Caco-2 (cell line): Measurements from ENCODE around the gene STXBP5L. TPM values are rescaled to one million over a fixed set of nuclear protein-coding genes. Genes with fewer than 3 reads are reported as not detected.

ENCODE experiments used
- BruUV-seq: library from RNA; stranded (reverse); fragments of 400-500 nt; replicated peaks from 2 replicates; lab custom pipeline; 2021; lab: Mats Ljungman, UMichigan
- CTCF ChIA-PET: fragments of 300-600 bp; sonication (Branson Sonifier 250); formaldehyde crosslinking; loops from one replicate; lab custom pipeline; 2022; ENCODE audit warnings: antibody characterized with exemption; lab: Charles Lee
- POLR2A ChIA-PET: fragments of 300-600 bp; sonication (Branson Sonifier 250); formaldehyde crosslinking; loops from one replicate; lab custom pipeline; 2022; ENCODE audit warnings: antibody characterized with exemption; lab: Charles Lee
- DNase-seq, 2 experiments: peaks; one replicate each; pipeline versions ENCODE4 v3.0.0 to v3.0.0-alpha.2; 2020 to 2022
- H3K27me3 ChIP-seq: replicated peaks from 2 replicates; pipeline ENCODE4 v1.6.0; 2011; ENCODE audit warnings: low read length; ENCODE audit not compliant: control insufficient read depth, insufficient read depth
- H3K36me3 ChIP-seq: 2 replicates; pipeline ENCODE4 v1.5.1; 2011; ENCODE audit warnings: low read length; ENCODE audit not compliant: control insufficient read depth, insufficient read depth
- H3K4me1 ChIP-seq: fragments of 250-450 bp; sonication (Bioruptor Pico); 2 replicates; pipeline ENCODE4 v1.5.1; 2020; ENCODE audit warnings: mild to moderate bottlenecking
- H3K4me3 ChIP-seq: 2 replicates; pipeline ENCODE4 v1.5.1; 2011; ENCODE audit warnings: low read depth, mild to moderate bottlenecking, control low read depth, low read length
- H3K9me3 ChIP-seq: fragments of 250-450 bp; sonication (Bioruptor Pico); 2 replicates; pipeline ENCODE4 v1.5.1; 2020; ENCODE audit warnings: mild to moderate bottlenecking, moderate library complexity
- H3K27ac Mint-ChIP-seq: one replicate; pipeline ENCODE4 v1.8.0; 2022; ENCODE audit warnings: mixed read lengths; ENCODE audit not compliant: unreplicated experiment
- H3K27me3 Mint-ChIP-seq: one replicate; pipeline ENCODE4 v1.8.0; 2022; ENCODE audit warnings: mixed read lengths; ENCODE audit not compliant: insufficient read depth, unreplicated experiment
- H3K36me3 Mint-ChIP-seq: one replicate; pipeline ENCODE4 v1.8.0; 2022; ENCODE audit warnings: mild to moderate bottlenecking, mixed read lengths; ENCODE audit not compliant: insufficient read depth, unreplicated experiment
- H3K4me1 Mint-ChIP-seq: one replicate; pipeline ENCODE4 v1.8.0; 2022; ENCODE audit warnings: low read depth, mixed read lengths; ENCODE audit not compliant: unreplicated experiment
- H3K4me3 Mint-ChIP-seq: one replicate; pipeline ENCODE4 v1.8.0; 2022; ENCODE audit warnings: mild to moderate bottlenecking, moderate library complexity, mixed read lengths; ENCODE audit not compliant: unreplicated experiment
- H3K9me3 Mint-ChIP-seq: one replicate; pipeline ENCODE4 v1.8.0; 2022; ENCODE audit warnings: mixed read lengths; ENCODE audit not compliant: unreplicated experiment
- CTCF ChIP-seq, 2 experiments: fragments of 200-600 bp in 1 of 2; IDR thresholded peaks; 1 replicate in 1 of 2; 2 replicates in 1 of 2; pipeline versions ENCODE4 v1.5.1 to v1.8.0; 2011 to 2022; ENCODE audit warnings: antibody characterized with exemption in 1 of 2, control low read depth in 1 of 2, inconsistent platforms in 1 of 2, low read depth in 1 of 2, low read length in 1 of 2, mild to moderate bottlenecking in 1 of 2, moderate library complexity in 1 of 2; ENCODE audit not compliant: insufficient read depth in 1 of 2, severe bottlenecking in 1 of 2, unreplicated experiment in 1 of 2
- intact Hi-C: fragments of 100-400 bp; cut with micrococcal nuclease; formaldehyde crosslinking; loops from one replicate; pipeline ENCODE4 v1.10.0; 2022; ENCODE audit not compliant: unreplicated experiment
- total RNA-seq: library from RNA; stranded (reverse); gene quantifications from 2 replicates; pipeline ENCODE4 v1.2.3, GENCODE V29; 2022

Gene STXBP5L
- total RNA-seq, 1 experiment from 2014 or later: not detected

- Mint-ChIP-seq H3K4me1 (no peaks in the 10 kb centered on the region), H3K36me3 (no peaks in the 10 kb centered on the region), H3K9me3 (no peaks in the 10 kb centered on the region), H3K27ac (no peak overlapping the region), H3K27me3 (peaks cover 6% of the 10 kb centered on the region), H3K4me3 (no peak overlapping the region)
- no peak for TF ChIP-seq CTCF (IDR thresholded peaks at IDR 0.05; ENCODE audit: insufficient read depth in 1 of 2, low read depth in 1 of 2, low read length in 1 of 2, severe bottlenecking in 1 of 2, unreplicated experiment in 1 of 2)
- POLR2A ChIA-PET: no interaction called here
- Histone ChIP-seq H3K36me3 (no peaks in the 10 kb centered on the region), H3K4me3 (no peak overlapping the region), H3K9me3 (no peaks in the 10 kb centered on the region), H3K27me3 (no peaks in the 10 kb centered on the region), H3K4me1 (no peaks in the 10 kb centered on the region)
- CTCF ChIA-PET: no interaction called here
- BruUV-seq: no TSS peak
- DNase-seq: no peak
- intact Hi-C loops: no loop called here
Measured at GRCh38 chr3:120988994-120989393, 81.0 kb downstream of the STXBP5L start.

- Mint-ChIP-seq H3K4me3 (no peak overlapping the region), H3K9me3 (no peaks in the 10 kb centered on the region), H3K27me3 (peaks cover 12% of the 10 kb centered on the region), H3K36me3 (no peaks in the 10 kb centered on the region), H3K27ac (no peak overlapping the region), H3K4me1 (no peaks in the 10 kb centered on the region)
- H3K4me1 ChIP-seq: no peaks in the 10 kb centered on the region
- ChIA-PET POLR2A (no interaction called here), CTCF (no interaction called here)
- intact Hi-C loops: no loop called here
- no peak overlapping the region for H3K4me3 ChIP-seq
- BruUV-seq: no TSS peak
- no peaks in the 10 kb centered on the region for H3K9me3 ChIP-seq
- DNase-seq: no peak
- H3K36me3 ChIP-seq: no peaks in the 10 kb centered on the region
- no peaks in the 10 kb centered on the region for H3K27me3 ChIP-seq
- no peak for TF ChIP-seq CTCF (IDR thresholded peaks at IDR 0.05; ENCODE audit: insufficient read depth in 1 of 2, low read depth in 1 of 2, low read length in 1 of 2, severe bottlenecking in 1 of 2, unreplicated experiment in 1 of 2)
Measured at GRCh38 chr3:121018917-121019321, 110.9 kb downstream of the STXBP5L start.

GRCh38 chr3:121063628-121064027 lies 155.6 kb downstream of the STXBP5L start:
- H3K4me1 ChIP-seq: no peaks in the 10 kb centered on the region
- ChIA-PET POLR2A (no interaction called here), CTCF (no interaction called here)
- no peaks in the 10 kb centered on the region for H3K9me3 ChIP-seq
- Mint-ChIP-seq H3K36me3 (no peaks in the 10 kb centered on the region), H3K27me3 (peaks cover 5% of the 10 kb centered on the region), H3K9me3 (no peaks in the 10 kb centered on the region), H3K4me3 (no peak overlapping the region), H3K27ac (no peak overlapping the region), H3K4me1 (no peaks in the 10 kb centered on the region)
- intact Hi-C loops: no loop called here
- TF ChIP-seq CTCF (IDR thresholded peaks at IDR 0.05; ENCODE audit: insufficient read depth in 1 of 2, low read depth in 1 of 2, low read length in 1 of 2, severe bottlenecking in 1 of 2, unreplicated experiment in 1 of 2): no peak
- DNase-seq: no peak
- BruUV-seq: no TSS peak
- H3K4me3 ChIP-seq: no peak overlapping the region
- H3K36me3 ChIP-seq: no peaks in the 10 kb centered on the region
- no peaks in the 10 kb centered on the region for H3K27me3 ChIP-seq
